ENCODE data around the gene SURF2.
A peak's percentile ranks its signal among the peaks of the same experiment; 100 is the strongest.
"Not testable (repeated sequence)": the region's sequence is repeated elsewhere in the genome, so short reads cannot be mapped to it uniquely, and the experiment has no call there.

The SURF2 gene

DNA sequence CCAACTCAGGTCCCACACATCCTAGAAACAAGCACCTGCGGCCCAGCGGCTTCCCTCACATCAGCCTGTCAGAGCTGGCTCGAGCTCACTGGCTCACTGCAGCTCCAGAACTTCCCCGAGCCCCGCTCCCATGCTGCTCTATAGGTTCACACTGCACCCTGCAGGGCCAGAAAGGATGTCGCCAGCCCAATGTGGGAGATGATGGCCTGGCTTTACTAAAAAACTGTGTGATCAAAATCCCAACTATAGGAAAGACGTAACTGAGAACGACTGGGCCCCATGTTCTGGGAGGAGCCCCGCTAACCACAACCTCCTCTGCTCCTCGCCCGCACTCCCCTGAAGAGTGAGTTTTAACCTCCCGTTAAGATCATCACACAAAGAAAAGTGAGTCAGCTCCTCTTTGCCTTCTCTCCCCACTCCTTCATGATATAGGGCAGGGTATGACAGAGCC, 14.9 kb downstream of the SURF2 start:
- TF ChIP-seq, protein P1, sequence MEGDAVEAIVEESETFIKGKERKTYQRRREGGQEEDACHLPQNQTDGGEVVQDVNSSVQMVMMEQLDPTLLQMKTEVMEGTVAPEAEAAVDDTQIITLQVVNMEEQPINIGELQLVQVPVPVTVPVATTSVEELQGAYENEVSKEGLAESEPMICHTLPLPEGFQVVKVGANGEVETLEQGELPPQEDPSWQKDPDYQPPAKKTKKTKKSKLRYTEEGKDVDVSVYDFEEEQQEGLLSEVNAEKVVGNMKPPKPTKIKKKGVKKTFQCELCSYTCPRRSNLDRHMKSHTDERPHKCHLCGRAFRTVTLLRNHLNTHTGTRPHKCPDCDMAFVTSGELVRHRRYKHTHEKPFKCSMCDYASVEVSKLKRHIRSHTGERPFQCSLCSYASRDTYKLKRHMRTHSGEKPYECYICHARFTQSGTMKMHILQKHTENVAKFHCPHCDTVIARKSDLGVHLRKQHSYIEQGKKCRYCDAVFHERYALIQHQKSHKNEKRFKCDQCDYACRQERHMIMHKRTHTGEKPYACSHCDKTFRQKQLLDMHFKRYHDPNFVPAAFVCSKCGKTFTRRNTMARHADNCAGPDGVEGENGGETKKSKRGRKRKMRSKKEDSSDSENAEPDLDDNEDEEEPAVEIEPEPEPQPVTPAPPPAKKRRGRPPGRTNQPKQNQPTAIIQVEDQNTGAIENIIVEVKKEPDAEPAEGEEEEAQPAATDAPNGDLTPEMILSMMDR (IDR thresholded peaks at IDR 0.05; ENCODE audit: borderline replicate concordance, insufficient read depth, low read depth, low read length): no peak

DNA sequence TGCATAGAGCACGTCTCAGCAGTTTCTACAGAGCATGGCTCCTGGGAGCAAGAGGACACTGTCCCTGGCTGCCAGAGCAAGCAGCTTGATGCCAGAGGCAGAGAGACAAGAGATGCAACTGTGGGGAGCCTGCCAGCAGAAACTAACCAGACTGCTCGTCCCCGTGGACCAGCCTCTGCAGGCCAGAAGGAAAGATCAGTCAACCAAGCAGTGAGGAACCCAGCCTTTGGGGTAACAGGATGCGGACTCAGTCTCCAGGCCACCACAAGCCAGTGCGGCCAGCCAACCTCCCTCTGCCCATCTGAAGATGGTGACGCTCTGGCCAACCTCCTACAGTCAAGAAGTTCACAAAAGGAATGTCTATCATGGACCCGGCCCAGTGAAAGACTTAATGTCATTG, 15.8 kb downstream of the SURF2 start:
- no peak overlapping the region for H3K4me3 ChIP-seq (ENCODE audit: low read depth, low read length)
- TF ChIP-seq, protein P1 (IDR thresholded peaks at IDR 0.05; ENCODE audit: borderline replicate concordance, insufficient read depth, low read depth, low read length): no peak

More for the DNA sequence above, 14.9 kb downstream of the SURF2 start:
- no peak overlapping the region for H3K4me3 ChIP-seq (ENCODE audit: low read depth, low read length)

DNA sequence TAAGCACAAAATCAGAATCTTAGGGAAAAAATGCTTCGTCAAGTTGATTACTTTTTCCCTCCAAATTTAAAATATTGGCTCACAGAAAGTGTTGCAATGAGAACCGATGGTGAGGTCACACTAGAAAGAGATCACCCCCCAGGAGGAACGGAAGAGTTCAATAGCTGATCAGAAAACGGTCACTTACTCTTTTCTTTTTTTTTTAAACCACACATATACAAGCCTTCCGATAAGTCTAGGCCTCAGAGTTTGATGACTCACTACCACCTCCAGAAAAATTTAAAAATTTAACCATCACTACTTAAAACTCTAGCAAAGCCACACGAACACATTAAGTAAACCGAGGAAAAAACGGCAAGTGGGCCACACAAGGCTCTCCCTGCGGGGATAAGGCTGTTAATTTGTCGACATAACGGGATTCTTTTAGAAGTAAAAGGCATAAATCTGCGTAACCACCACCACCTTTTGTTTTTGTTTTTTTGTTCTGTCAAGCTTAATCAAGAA, 18.3 kb downstream of the SURF2 start:
- H3K4me3 ChIP-seq (ENCODE audit: low read depth, low read length): peak overlapping the region; percentile 74
- TF ChIP-seq, protein P1 (IDR thresholded peaks at IDR 0.05; ENCODE audit: borderline replicate concordance, insufficient read depth, low read depth, low read length): no peak

DNA sequence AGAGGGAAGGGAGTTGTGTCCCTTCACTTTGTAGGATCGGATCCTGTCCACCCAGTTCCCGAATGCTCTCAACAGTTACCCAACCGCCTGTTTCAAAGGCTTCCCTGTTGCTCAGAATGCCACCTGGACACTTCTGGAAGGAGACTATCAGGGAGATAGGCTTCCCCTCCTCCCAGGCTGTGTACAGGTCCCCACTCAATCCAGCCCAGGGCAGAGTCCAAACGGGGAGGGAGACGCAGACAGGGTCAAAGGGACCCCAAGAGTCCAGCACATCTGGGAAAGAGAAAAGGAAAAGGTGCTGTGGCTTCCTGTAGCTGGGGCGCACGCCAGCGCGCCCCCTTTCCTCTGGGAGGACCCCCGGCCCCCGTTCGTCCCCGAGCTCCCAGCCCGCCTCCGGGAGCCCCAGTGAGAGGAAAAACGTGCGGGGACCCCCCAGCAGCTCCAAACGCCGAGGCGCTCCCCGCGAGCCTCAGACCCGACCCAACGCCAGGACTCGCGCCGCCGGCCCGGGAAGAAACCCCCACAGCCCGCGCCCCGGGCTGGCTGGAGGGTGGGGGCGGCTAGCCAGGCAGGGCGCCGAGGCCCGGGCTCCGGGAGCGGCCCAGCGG, 18.9 kb downstream of the SURF2 start:
- H3K4me3 ChIP-seq (ENCODE audit: low read depth, low read length): peak overlapping the region; percentile 74
- TF ChIP-seq, protein P1 (IDR thresholded peaks at IDR 0.05; ENCODE audit: borderline replicate concordance, insufficient read depth, low read depth, low read length): 0 out of 2 replicates have a peak, but pooled peaks have one; percentile 0

DNA sequence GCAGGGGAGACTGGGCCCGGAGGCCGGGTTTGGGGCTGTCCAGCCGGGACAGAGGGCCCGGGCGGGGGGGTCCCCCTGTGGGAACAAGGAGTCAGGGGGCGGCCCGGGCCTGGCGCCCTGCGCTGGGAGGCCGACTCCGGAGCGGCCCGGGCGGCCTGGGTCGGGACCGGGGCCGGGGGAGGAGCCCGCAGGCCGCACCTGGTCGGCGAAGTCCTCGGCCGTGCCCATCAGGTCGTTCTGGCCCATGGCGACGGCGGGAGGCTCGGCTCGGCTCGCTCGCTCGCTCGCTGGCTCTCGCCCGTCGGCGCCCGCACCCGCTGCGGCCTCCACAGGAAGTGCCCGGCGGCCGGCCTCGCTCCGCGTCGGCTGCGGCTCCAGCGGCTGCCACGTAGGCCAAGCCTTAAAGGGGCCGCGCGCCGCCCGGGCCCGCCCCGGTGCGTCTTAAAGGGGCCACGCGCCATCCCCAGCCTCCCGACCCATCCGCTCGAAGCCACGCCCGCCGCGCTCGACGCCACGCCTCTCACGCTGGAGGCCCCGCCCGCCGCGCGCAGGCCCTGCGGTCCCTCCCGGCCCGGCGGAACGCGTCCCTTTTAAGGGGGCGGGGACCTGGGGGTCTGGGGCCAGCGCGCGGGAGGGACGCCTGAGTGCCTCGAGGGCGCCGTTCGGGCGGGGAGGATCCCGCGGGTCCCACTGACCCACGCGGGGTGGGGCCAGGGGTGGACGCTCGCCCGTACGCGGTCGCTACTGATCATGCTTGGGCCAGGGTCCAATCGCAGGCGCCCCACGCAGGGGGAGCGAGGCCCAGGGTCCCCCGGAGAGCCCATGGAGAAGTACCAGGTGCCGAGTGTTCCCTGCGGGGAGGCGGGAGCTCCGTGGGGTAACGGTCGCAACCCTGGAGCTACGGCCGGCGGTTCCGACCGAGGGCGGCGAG, 19.6 kb downstream of the SURF2 start, which contains the start of the genes STKLD1 and SURF4:
Gene STKLD1 (plus strand): TSS at position 643 of the 931 bp plus-strand sequence. CDS start 108 bp downstream, at position 751.
Gene SURF4 (minus strand): TSS at position 337 of the 931 bp plus-strand sequence. CDS start 91 bp downstream, at position 246.
- H3K4me3 ChIP-seq (ENCODE audit: low read depth, low read length): peak within 1 kb of the TSS; percentile 74
- TF ChIP-seq, protein P1 (IDR thresholded peaks at IDR 0.05; ENCODE audit: borderline replicate concordance, insufficient read depth, low read depth, low read length): no peak

DNA sequence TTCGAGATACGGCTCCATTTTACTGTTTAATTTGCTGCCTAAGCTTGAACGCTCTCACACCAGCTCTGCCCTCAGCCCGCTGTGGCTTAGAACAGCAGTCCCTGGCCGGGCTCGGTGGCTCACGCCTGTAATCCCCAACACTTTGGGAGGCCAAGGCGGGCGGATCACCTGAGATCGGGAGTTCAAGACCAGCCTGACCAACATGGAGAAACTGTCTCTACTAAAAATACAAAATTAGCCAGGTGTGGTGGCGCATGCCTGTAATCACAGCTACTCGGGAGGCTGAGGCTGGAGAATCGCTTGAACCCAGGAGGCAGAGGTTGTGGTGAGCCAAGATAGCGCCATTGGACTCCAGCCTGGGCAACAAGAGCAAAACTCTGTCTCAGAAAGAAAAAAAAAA, 20.9 kb downstream of the SURF2 start:
- not testable (repeated sequence) for H3K4me3 ChIP-seq (ENCODE audit: low read depth, low read length)

DNA sequence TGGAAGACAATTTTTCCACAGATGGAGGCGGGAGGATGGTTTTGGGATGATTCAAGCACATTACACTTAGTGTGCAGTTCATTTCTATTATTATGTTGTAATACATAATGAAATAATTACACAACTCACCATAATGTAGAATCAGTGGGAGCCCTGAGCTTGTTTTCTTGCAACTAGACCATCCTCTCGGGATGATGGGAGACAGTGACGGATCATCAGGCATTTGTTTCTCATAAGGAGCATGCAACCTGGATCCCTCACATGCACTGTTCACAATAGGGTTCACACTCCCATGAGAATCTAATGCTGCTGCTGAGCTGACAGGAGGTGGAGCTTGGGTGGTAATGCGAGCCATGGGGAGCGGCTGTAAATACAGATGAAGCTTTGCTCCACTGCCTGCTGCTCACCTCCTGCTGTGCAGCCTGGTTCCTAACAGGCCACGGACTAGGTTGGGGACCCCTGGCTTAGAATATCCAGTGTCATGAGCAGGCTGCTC, 21.4 kb downstream of the SURF2 start:
- H3K4me3 ChIP-seq (ENCODE audit: low read depth, low read length): no peak overlapping the region
- TF ChIP-seq, protein P1 (IDR thresholded peaks at IDR 0.05; ENCODE audit: borderline replicate concordance, insufficient read depth, low read depth, low read length): no peak
